ENCODE data around the gene GDE1. TPM values are rescaled to one million over a fixed set of nuclear protein-coding genes. Genes with fewer than 3 reads are reported as not detected.
A peak's percentile ranks its signal among the peaks of the same experiment; 100 is the strongest.

GDE1 gene
- total and polyA plus RNA-seq, 9 of the 15 experiments (the other 6 are each of a cell fraction or from before 2014, with no cell fraction given), result 18.8 to 40.5 (median 22.3) TPM

DNA sequence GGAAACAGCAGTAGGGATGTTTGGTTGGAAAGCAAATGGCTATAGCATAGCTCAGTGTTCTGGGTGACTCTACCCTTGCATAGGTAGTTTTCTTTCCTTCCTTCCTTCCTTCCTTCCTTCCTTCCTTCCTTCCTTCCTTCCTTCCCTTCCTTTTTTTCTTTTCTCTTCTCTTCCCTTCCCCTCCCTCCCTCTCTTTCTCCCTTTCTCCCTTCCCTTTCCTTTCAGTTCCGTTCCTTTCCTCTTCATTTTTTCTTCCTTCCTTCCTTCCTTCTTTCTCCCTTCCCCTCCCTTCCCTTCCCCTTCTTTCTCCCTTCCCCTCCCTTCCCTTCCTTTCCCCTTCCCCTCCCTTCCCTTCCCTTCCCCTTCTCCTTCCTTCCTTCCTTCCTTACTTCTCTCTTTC, 31.3 kb downstream of the GDE1 start:
- FAIRE-seq, result no peak
- H3K9me1 ChIP-seq (ENCODE audit: control insufficient read depth, insufficient read depth, low read length), result peaks cover 2% of the 10 kb centered on the region
- no peaks in the 10 kb centered on the region for H4K20me1 ChIP-seq (replicated peaks; ENCODE audit: control insufficient read depth, insufficient read depth, low read length)
- in situ Hi-C loops (cut with MboI), result no loop called here
- intact Hi-C loops (cut with micrococcal nuclease), result no loop called here
- 0 out of 2 replicates have a peak, but pooled peaks have one; percentile 29 for TF ChIP-seq MIER1 (IDR thresholded peaks at IDR 0.05; ENCODE audit: low read depth)
- TF ChIP-seq ZFP30 (CRISPR knock-in tag; IDR thresholded peaks at IDR 0.05; ENCODE audit: borderline replicate concordance), result no peak
- TF ChIP-seq, protein P1, sequence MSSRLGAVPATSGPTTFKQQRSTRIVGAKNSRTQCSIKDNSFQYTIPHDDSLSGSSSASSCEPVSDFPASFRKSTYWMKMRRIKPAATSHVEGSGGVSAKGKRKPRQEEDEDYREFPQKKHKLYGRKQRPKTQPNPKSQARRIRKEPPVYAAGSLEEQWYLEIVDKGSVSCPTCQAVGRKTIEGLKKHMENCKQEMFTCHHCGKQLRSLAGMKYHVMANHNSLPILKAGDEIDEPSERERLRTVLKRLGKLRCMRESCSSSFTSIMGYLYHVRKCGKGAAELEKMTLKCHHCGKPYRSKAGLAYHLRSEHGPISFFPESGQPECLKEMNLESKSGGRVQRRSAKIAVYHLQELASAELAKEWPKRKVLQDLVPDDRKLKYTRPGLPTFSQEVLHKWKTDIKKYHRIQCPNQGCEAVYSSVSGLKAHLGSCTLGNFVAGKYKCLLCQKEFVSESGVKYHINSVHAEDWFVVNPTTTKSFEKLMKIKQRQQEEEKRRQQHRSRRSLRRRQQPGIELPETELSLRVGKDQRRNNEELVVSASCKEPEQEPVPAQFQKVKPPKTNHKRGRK (tag; IDR thresholded peaks at IDR 0.05), result peak; percentile 88
- TF ChIP-seq COPS2 (conservative IDR thresholded peaks at IDR 0.05), result no peak
- no peak for TF ChIP-seq ARID1B (IDR thresholded peaks at IDR 0.05)
- TF ChIP-seq OTX1 (CRISPR knock-in tag; IDR thresholded peaks at IDR 0.05), result peak; percentile 25; the same call in 1 of the 2 replicates
- TF ChIP-seq, protein P2, sequence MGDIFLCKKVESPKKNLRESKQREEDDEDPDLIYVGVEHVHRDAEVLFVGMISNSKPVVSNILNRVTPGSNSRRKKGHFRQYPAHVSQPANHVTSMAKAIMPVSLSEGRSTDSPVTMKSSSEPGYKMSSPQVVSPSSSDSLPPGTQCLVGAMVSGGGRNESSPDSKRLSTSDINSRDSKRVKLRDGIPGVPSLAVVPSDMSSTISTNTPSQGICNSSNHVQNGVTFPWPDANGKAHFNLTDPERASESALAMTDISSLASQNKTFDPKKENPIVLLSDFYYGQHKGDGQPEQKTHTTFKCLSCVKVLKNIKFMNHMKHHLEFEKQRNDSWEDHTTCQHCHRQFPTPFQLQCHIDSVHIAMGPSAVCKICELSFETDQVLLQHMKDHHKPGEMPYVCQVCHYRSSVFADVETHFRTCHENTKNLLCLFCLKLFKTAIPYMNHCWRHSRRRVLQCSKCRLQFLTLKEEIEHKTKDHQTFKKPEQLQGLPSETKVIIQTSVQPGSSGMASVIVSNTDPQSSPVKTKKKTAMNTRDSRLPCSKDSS (IDR thresholded peaks at IDR 0.05; ENCODE audit: low read depth, partially characterized antibody), result peak; percentile 44
- TF ChIP-seq MTA1 (IDR thresholded peaks at IDR 0.05; ENCODE audit: borderline replicate concordance), result 0 out of 2 replicates have a peak, but pooled peaks have one; percentile 31
- peaks cover 34 to 41% of the 10 kb centered on the region in 2 experiments for H3K4me1 ChIP-seq (replicated peaks in 1 of 2; ENCODE audit: control insufficient read depth in 2 of 2, insufficient read depth in 2 of 2, low read length in 2 of 2)
- H3K27me3 ChIP-seq (ENCODE audit: control insufficient read depth in 2 of 2, insufficient read depth in 2 of 2, low read length in 2 of 2), result no peaks in the 10 kb centered on the region
- no peak overlapping the region for H3K9ac ChIP-seq (ENCODE audit: insufficient read depth in 1 of 2, low read depth in 2 of 2, low read length in 2 of 2)
- no peak for DNase-seq (ENCODE audit: extremely low read depth in 1 of 4, low spot score in 3 of 4)
- 7% methylated on average over 1 of the region's 1 CpG for WGBS (ENCODE audit: insufficient coverage, low coverage, missing lambda C conversion rate)
- ChIA-PET CTCF (ENCODE audit: low intra/inter-chr PET ratio) (no interaction called here), POLR2A (interaction anchor here (0.6 to 1.4 kb wide), 3 partner anchors 8 to 13 kb away, joined by 3 to 6 read pairs (median 3); no protein-coding TSS in a partner anchor)
- peaks cover 7% of the 10 kb centered on the region; the same call in 1 of the 3 replicates for H3K79me2 ChIP-seq (ENCODE audit: control insufficient read depth, insufficient read depth, low read length)
- H2AFZ ChIP-seq (ENCODE audit: low read depth, low read length), result peak overlapping the region; percentile 59; the same call in 1 of the 2 replicates
- no peaks in the 10 kb centered on the region for H3K9me3 ChIP-seq (replicated peaks; ENCODE audit: control insufficient read depth, insufficient read depth, low read depth, low read length)
- H3K27ac ChIP-seq (ENCODE audit: extremely low read depth, low read depth, low read length), result no peak overlapping the region
- no peak overlapping the region for H3K4me2 ChIP-seq (ENCODE audit: insufficient read depth, low read length)
- no TSS peak for BruUV-seq (replicated peaks)
- H3K4me3 ChIP-seq, result no peak overlapping the region
- H3K36me3 ChIP-seq (ENCODE audit: control insufficient read depth, insufficient read depth, low read length), result no peaks in the 10 kb centered on the region
- ATAC-seq, result no peak
